Measurements from ENCODE around the gene BORCS6. TPM values are rescaled to one million over a fixed set of nuclear protein-coding genes. Genes with fewer than 3 reads are reported as not detected.

The BORCS6 gene
- total and polyA plus RNA-seq, 2 experiments from 2014 or later = 1.8 to 7.1 TPM

DNA sequence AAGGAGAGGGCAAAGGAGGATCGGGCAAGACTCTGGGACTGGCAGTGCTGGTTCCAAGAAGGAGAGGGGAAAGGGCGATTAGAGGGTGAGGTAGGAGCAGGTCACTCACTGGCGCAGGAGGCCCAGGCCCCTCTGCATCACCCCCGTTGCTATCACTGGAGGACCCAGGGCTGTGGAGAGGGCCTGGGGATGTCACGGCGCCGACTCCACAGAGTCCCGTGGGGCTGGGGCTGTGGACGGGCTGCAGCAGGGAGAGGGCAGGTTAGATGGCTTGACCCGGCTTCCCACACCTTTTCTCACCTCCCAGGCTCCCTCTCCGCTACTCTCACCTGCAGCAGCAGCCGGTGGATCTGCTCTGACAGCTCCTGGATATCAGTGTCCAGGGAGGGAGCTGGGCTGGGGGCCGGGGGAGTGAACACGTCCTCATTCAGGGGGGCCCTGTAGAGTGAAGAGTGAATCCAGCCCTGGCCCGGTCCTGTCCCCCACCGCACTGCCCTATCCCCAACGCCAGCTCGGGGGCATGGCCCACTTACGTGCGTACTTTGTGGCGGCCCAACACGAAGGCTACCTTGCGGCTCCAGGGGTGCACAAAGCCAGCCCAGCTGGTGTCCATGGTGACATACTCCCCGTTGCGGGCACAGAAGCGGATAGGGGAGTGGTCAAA is 42.7 kb downstream of the BORCS6 start:
- H3K4me1 ChIP-seq (ENCODE audit: insufficient read depth) = no peaks in the 10 kb centered on the region
- H3K4me3 ChIP-seq = no peak overlapping the region
- no peaks in the 10 kb centered on the region; the same call in 1 of the 2 replicates for H3K36me3 ChIP-seq (ENCODE audit: insufficient read depth)
- Mint-ChIP-seq H3K36me3 (ENCODE audit: low read depth) (peaks cover 40% of the 10 kb centered on the region), H3K27ac (no peak overlapping the region), H3K4me1 (no peaks in the 10 kb centered on the region; the same call in 2 of the 3 replicates), H3K27me3 (ENCODE audit: insufficient read depth, low read depth, poor library complexity) (peaks cover 7% of the 10 kb centered on the region), H3K9me3 (no peaks in the 10 kb centered on the region), H3K4me3 (no peak overlapping the region)
- no peak overlapping the region for H2AFZ ChIP-seq
- H4K20me1 ChIP-seq (replicated peaks; ENCODE audit: insufficient read depth) = no peaks in the 10 kb centered on the region; the same call in 1 of the 2 replicates
- no peaks in the 10 kb centered on the region for H3K27me3 ChIP-seq (ENCODE audit: insufficient read depth)
- no peaks in the 10 kb centered on the region for H3K9me2 ChIP-seq (ENCODE audit: insufficient read depth)
- H3K4me2 ChIP-seq = no peak overlapping the region
- DNase-seq (ENCODE audit: low spot score) (no peak), ATAC-seq (no peak)
- TF ChIP-seq ZNF331 (CRISPR knock-in tag; IDR thresholded peaks at IDR 0.05; ENCODE audit: low read depth) (no peak), POLR2AphosphoS5 (IDR thresholded peaks at IDR 0.05; ENCODE audit: low read depth) (no peak), NANOG (IDR thresholded peaks at IDR 0.05; ENCODE audit: borderline replicate concordance) (no peak), STAT1 (IDR thresholded peaks at IDR 0.05; ENCODE audit: unreplicated experiment) (no peak), EZH2phosphoT487 (IDR thresholded peaks at IDR 0.05; ENCODE audit: unreplicated experiment) (no peak), ZNF114 (CRISPR knock-in tag; IDR thresholded peaks at IDR 0.05) (no peak), EZH2 (IDR thresholded peaks at IDR 0.05; ENCODE audit: low read depth, unreplicated experiment) (no peak), JUNB (IDR thresholded peaks at IDR 0.05; ENCODE audit: unreplicated experiment) (no peak), CREB1 (CRISPR knock-in tag; IDR thresholded peaks at IDR 0.05; ENCODE audit: low read depth) (no peak)
- TF ChIP-seq, protein P1, sequence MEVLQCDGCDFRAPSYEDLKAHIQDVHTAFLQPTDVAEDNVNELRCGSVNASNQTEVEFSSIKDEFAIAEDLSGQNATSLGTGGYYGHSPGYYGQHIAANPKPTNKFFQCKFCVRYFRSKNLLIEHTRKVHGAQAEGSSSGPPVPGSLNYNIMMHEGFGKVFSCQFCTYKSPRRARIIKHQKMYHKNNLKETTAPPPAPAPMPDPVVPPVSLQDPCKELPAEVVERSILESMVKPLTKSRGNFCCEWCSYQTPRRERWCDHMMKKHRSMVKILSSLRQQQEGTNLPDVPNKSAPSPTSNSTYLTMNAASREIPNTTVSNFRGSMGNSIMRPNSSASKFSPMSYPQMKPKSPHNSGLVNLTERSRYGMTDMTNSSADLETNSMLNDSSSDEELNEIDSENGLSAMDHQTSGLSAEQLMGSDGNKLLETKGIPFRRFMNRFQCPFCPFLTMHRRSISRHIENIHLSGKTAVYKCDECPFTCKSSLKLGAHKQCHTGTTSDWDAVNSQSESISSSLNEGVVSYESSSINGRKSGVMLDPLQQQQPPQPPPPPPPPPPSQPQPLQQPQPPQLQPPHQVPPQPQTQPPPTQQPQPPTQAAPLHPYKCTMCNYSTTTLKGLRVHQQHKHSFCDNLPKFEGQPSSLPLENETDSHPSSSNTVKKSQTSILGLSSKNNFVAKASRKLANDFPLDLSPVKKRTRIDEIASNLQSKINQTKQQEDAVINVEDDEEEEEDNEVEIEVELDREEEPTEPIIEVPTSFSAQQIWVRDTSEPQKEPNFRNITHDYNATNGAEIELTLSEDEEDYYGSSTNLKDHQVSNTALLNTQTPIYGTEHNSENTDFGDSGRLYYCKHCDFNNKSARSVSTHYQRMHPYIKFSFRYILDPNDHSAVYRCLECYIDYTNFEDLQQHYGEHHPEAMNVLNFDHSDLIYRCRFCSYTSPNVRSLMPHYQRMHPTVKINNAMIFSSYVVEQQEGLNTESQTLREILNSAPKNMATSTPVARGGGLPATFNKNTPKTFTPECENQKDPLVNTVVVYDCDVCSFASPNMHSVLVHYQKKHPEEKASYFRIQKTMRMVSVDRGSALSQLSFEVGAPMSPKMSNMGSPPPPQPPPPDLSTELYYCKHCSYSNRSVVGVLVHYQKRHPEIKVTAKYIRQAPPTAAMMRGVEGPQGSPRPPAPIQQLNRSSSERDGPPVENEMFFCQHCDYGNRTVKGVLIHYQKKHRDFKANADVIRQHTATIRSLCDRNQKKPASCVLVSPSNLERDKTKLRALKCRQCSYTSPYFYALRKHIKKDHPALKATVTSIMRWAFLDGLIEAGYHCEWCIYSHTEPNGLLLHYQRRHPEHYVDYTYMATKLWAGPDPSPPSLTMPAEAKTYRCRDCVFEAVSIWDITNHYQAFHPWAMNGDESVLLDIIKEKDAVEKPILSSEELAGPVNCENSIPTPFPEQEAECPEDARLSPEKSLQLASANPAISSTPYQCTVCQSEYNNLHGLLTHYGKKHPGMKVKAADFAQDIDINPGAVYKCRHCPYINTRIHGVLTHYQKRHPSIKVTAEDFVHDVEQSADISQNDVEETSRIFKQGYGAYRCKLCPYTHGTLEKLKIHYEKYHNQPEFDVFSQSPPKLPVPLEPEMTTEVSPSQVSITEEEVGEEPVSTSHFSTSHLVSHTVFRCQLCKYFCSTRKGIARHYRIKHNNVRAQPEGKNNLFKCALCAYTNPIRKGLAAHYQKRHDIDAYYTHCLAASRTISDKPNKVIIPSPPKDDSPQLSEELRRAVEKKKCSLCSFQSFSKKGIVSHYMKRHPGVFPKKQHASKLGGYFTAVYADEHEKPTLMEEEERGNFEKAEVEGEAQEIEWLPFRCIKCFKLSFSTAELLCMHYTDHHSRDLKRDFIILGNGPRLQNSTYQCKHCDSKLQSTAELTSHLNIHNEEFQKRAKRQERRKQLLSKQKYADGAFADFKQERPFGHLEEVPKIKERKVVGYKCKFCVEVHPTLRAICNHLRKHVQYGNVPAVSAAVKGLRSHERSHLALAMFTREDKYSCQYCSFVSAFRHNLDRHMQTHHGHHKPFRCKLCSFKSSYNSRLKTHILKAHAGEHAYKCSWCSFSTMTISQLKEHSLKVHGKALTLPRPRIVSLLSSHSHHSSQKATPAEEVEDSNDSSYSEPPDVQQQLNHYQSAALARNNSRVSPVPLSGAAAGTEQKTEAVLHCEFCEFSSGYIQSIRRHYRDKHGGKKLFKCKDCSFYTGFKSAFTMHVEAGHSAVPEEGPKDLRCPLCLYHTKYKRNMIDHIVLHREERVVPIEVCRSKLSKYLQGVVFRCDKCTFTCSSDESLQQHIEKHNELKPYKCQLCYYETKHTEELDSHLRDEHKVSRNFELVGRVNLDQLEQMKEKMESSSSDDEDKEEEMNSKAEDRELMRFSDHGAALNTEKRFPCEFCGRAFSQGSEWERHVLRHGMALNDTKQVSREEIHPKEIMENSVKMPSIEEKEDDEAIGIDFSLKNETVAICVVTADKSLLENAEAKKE (CRISPR knock-in tag; IDR thresholded peaks at IDR 0.05) = no peak
- TF ChIP-seq, protein P2, sequence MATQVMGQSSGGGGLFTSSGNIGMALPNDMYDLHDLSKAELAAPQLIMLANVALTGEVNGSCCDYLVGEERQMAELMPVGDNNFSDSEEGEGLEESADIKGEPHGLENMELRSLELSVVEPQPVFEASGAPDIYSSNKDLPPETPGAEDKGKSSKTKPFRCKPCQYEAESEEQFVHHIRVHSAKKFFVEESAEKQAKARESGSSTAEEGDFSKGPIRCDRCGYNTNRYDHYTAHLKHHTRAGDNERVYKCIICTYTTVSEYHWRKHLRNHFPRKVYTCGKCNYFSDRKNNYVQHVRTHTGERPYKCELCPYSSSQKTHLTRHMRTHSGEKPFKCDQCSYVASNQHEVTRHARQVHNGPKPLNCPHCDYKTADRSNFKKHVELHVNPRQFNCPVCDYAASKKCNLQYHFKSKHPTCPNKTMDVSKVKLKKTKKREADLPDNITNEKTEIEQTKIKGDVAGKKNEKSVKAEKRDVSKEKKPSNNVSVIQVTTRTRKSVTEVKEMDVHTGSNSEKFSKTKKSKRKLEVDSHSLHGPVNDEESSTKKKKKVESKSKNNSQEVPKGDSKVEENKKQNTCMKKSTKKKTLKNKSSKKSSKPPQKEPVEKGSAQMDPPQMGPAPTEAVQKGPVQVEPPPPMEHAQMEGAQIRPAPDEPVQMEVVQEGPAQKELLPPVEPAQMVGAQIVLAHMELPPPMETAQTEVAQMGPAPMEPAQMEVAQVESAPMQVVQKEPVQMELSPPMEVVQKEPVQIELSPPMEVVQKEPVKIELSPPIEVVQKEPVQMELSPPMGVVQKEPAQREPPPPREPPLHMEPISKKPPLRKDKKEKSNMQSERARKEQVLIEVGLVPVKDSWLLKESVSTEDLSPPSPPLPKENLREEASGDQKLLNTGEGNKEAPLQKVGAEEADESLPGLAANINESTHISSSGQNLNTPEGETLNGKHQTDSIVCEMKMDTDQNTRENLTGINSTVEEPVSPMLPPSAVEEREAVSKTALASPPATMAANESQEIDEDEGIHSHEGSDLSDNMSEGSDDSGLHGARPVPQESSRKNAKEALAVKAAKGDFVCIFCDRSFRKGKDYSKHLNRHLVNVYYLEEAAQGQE (IDR thresholded peaks at IDR 0.05; ENCODE audit: unreplicated experiment) = no peak
- peaks cover 4% of the 10 kb centered on the region; the same call in 1 of the 2 replicates for H3K79me2 ChIP-seq (replicated peaks; ENCODE audit: insufficient read depth)
- H3K27ac ChIP-seq (ENCODE audit: low read depth) = no peak overlapping the region
- H3F3A ChIP-seq (replicated peaks; ENCODE audit: low read depth) = peaks cover 14% of the 10 kb centered on the region; the same call in 1 of the 2 replicates

All from GM23338 (cell line).